HG02840 (cell line): ENCODE results near the gene USP6NL.
"Not testable (repeated sequence)": the region's sequence is repeated elsewhere in the genome, so short reads cannot be mapped to it uniquely, and the experiment has no call there.

ENCODE experiments used
- ATAC-seq: cut with Tn5 transposase; IDR thresholded peaks from one replicate; pipeline ENCODE4 v1.9.1; 2021; ENCODE audit warnings: mild to moderate bottlenecking, moderate library complexity, moderate number of reproducible peaks; ENCODE audit not compliant: unreplicated experiment, low FRiP score

The USP6NL gene

DNA sequence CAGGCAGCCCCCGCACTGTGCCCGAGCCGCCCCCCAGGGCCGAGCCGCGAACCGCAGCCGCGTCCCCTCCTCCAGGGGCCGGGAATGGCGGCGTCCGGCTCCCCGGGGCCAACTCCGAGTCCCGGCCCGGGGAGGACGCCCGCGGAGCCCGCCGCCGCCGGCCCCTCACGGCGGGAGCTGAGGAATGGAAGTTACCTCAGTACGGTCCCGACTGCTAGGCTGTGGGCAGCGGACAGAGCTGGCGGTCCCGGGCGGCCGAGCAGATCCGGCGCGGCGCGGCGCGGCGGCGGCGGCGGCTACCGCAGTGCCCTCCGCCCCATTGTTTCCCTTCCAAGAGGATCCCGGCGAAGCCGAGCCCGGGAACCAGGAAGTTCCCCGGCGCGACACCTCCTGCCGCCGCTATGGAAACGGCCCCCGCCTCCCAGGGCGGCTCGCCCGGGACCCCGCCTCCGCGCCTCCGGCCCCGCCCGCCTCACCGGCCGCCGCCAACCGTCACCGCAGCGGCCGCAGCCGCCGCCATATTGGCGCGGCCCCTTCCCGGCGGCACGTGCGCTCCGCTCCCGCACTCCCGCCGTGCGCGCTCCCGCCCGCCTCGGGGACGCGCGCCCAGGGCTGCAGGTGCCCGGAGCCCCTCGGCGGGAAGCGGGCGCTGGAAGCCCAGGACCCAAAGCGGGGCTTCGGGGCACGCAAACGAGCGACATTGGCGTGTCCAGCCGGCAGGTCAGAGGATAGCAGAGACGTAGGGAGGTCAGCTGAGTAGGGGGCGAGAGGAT is at the start of gene USP6NL:
Gene USP6NL (minus strand): TSS at position 403 of the 773 bp plus-strand sequence. CDS start 14,016 bp downstream, outside the sequence.
- peak; percentile 60 for ATAC-seq

DNA sequence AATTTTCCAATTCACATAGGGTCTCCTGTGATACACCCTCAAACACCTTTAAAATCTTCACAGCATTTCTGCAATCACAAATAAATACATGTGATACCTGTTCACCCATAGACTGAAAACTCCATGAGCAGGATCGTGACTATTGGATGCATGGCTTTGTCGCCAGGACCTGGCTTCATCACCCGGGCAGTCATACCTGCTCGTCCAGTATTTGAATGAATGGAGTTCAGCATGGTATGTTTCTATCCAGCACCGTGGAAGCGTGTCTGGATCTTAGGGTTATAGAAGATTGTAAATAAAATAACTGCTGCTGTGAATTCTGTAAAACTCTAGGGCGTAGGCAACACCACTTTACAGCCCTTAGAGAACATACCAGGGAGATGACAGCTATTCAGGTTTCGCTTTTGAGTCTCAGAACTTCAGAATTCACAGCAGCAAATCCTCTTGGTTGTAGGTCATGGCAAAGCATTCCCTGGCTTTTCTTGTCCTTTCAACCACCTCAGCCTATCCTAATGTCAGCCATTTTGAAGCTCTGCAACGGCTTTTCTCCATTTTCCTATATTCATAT is 47.4 kb upstream of the USP6NL start:
- no peak for ATAC-seq

DNA sequence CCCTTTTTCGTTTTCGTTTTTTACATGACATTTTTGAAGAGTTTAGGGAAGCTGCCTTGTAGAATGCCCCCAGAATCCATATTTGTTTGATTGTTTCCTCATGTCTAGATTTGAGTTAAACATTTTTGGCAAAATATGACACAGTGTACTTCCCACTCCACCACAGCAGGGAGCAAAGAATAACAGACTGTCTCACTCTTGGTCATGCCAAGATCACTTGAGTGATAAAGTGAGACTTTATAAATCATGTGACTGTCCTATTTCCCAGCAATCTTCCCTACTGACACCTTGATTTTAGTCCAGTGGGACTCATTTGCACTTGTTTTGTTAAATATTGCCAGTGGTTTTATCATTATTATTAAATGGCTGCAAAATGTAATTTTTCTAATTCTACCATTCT is 44.4 kb upstream of the USP6NL start:
- no peak for ATAC-seq

DNA sequence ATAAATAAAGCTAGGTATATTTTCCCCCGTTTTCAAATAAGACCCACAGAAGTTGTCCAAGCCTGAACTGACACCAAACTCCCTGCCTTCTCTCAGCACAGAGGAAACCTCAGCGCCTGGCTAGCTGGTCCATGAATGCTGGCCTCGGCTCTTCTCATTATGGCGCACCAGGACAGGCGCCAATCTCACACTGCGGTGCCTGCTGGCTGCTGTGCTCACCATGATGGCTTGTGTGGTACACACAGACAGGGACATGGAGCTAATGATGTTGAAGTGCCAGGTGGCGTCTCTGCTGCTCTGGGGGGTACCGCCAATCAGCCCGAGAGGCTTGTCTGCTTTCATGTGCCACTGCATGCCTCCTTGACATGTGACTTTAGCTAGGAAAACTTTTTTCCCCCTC is 43.2 kb upstream of the USP6NL start:
- ATAC-seq = no peak

DNA sequence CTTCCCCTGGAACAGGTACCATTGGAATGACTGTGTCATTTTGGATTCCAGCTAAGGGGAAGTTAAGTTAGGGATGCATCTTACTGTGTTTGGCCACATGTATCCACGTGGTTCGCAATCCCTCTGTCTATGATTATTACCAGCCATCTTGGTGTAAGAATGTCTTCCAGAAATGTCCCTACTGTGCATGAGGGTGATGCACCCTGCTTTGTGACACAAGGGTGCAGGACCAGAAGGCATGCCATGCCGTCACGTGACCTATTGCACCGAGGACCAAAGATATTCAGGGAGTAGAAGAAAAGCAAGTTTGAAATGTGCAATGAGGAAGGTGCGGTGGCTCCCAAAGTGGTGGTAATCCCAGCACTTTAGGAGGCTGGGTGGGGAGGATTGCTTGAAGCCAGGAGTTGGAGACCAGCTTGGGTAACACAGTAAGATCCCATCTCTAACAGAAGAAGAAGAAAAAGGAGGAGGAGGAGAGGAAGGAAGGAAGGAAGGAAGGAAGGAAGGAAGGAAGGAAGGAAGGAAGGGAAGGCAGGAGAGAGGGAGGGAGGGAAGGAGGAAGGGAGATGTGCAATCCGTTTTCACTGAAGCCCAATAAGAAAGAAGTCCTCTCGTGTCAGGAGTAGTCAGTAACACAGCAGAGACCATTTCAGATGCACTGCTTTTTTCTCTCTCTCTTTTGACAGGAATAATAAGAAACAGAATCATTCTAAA is 42.5 kb upstream of the USP6NL start:
- no peak for ATAC-seq

DNA sequence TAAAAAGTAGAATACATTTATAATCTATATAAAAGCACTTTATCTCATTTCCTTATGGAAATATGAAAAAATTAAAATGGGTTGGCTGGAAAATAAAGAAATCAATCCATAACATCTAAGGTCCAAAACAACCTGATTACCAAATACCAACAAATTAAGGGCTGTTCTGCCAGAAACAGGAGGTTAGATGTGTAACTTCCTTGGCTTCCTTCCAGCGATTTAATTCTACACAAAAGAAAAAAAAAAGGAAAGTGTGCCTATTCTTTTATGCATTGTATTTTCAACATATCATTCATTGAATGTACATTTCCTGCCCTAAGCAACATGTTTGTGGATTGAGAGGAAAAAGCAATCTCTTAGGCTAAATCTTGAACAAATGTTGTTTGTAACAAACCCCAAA is 36.2 kb upstream of the USP6NL start:
- ATAC-seq = no peak

DNA sequence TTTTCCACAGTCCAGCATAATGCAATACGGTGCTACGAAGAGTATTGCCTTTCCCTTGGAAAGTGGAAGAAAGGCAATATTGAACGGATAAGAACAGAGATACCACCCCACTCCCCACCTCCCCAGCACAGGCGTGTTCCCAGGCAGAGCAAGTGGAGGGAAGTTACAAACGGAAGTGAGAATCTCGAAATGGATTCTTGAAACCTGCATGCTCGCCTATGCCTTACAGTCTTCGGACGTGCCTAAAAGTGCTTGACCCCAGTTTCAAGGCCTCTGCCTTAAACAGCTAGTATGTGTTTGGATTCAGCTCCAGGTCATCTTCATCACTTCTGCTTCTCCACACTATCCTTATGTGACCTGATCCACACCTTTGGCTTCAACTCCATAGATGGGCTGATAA is 35.0 kb upstream of the USP6NL start:
- ATAC-seq = no peak

DNA sequence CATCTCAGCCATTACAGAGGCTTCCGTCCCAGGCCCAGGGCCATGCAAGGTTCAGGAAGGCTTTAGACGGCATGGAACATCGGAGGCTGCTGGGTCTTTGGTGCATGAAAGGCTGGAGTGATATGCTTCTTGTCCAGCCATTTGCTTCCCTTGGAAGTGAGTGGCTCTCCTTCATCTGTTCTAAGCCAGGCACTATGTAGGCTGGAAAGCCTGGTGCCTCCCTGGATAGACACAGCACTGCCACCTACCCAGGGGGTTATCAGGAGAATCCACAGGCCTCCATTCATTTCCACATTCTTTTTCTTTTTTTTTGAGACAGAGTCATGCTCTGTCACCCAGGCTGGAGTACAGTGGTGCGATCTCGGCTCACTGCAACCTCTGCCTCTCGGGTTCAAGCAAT is 31.6 kb upstream of the USP6NL start:
- no peak for ATAC-seq

DNA sequence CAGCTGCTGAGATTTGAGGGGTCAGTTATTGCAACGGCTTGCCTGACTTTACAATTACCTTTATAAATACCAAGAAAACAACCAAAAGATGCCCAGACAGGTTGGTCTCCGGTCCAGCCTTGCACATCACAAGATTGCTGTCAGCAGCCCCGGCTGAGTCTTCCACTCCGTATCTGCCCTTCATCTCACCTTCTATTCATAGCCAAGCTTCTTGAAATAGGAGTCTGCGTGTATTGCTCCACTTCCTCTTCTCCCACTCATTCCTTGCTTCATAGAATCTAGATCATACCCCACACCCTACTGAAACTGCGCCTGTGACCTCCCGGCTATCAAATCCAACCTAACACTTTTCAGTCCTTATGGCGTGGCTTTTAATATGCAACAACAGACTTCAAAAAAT is 31.1 kb upstream of the USP6NL start:
- ATAC-seq = no peak

DNA sequence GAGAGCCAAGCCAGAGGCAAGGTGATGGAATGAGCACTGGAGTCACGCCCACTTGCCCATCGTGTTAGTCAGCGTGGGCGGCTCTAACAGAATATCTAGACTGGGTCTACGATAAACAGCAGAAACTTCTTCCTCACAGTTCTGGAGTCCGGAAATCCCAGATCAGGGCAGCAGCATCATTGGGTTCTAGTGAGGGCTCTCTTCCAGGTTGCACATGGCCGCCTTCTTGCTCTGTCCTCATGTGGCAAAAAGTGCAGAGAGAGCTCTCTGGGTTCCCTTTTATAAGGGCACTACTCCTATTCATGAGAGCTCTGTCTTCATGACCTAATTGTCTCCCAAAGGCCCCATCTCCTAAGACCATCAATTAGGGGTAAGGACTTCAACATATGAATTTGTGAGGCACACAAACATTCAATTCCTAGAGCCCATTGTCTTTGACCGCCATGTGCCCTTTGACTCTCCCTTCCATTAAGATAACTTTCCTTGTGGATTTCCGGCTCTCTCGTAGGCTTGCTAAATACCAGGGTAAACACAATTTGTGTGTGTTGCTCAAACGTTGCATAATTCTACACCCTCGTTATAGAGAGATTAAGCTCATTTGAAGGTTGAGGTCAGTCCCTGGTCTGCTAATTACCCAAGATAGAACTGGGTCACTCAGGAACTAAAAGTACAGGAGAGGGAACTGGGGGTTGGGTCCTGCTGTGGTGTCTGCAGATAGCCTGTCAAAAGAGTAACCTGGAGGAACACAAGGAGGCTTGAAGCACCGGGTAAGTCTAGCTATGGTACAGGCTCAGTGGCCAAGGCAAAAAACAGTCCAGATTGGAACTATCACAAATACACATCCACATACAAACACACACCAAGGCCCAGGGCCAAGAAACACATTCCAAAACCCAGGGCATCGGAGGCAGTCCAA is 28.7 kb upstream of the USP6NL start:
- no peak for ATAC-seq

DNA sequence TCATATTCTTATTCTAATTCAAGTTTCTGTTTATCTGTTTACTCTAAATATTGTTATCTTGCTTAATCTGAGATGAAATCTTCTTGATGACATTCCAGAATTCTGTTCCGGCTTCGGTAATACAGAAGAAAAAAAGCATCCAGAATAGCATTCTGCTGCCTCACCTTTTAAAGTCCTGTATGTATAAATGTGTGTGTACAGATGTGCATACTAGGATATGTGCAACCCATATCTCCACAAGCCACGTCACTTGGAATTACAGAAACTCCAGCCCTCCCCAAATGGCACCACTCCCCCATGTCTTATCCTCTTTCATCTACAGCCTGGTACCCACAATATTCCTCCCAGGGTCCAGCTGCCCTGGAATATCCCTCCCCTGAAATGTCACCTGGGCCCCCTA is 27.9 kb upstream of the USP6NL start:
- ATAC-seq = no peak

DNA sequence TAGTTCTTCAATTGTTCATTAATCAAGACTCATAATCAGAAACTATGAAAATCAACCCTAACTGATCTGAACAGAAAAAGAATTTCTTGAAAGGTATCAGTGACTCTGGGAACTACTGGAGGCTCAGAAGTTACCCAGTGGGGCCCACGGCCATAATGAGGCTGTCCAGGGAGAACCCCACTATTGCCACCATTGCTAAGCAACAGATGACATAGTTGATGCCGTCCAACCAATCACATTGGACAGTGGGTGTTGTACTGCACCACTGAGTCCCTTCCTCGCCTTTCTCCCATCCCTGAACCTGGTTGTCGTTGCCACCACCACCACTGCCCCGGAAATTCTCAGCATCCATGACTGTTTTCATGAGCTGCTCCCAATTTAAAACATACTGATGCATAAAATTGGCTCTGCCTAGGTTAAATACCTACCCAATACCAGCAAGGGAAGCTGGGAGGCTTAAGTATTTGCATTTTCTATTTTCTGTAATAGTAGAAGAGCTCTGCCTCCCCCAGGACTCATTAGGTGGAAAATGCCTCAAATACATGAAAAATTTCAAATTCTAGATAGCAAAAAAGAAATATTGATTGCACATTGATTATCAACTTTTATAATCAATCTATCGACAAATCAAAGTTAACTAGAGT is 26.7 kb upstream of the USP6NL start:
- no peak for ATAC-seq

DNA sequence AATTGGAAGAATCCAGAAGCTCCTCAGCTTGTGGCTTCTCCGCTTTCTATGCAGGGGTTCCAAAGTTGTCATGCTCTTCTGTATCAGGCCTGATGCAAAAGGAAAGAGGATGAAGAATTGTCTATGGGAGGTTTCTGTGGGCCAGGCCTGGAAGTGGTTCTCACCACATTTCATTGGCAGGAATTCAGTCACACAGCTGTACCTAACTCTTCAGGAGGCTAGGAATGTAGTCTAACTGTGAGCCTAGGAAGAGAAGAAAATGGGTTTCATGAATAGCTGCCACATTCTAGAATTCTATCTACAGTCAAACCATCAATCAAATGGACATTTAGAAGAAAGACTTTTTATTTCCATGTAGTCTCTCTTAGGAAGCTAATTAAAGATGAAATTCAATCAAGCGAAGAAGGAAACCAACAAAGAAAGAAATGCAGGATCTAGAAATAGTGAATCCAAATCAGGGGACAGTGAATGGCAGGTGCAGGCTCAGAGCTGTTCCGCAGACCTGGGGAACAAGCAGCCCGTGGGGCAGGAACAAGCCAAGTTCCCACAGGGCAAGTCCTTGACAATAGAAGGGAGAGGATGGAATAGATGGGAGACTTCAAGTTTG is 25.4 kb upstream of the USP6NL start:
- ATAC-seq = no peak

DNA sequence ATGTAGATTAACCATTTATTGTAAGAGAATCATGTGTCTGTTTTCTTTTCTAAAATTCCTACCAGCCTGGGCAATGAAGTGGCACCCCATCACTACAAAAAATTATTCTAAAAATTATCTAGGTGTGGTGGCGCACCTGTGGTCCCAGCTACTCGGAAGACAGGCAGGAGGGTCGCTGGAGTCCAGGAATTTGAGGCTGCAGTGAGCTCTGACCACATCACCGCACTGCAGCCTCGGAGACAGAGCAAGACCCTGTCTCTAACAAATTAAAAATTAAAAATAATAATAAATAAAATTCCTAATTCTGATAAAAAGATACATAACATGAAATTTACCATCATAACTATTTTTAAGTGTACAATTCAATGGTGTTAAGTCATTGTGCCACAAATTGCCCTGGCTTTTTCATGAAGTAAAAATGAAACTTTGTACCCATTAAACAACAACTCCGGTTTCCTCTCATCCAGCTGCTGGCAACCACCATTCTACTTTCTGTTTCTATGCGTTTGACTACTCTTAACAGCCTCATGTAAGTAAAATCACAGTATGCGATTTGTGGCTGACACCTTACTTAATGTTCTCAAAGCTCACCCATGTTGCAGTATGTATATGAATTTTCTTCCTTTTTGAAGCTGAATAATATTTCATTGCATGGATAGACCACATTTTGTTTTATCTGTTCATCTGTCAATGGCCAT is 20.6 kb upstream of the USP6NL start:
- ATAC-seq = peak; percentile 96

DNA sequence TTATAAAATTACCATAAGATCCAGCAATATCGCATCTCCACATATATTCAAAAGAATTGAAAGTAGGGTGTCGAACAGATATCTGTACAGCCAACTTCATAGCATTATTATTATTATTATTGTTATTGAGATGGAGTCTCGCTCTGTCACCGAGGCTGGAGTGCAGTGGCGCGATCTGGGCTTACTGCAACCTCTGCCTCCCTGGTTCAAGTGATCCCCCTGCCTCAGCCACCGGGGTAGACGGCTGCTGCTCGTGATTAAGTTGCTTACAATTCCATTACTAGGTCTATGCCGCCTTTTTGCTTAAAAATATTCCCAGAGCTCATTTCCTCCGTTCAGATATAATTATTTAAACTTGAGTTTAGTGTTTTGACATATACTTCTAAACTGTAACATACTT is 19.8 kb upstream of the USP6NL start:
- ATAC-seq = no peak

DNA sequence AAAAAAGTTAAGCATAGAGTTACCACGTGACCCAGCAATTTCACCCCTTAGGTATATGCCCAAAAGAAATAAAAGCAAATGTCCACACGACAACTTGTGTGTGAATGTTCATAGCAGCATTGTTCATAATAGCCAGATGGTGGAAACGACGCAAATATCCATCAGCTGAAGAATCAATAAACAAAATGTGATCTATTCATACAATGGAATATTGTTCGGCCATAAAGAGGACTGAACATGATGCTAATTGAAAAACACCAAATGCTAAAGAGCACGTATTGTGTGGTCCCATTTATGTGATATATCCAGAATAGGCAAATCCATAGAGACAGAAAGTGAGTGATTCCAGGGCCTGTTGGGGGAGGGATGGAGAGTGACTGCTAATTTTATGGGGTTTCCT is 18.3 kb upstream of the USP6NL start:
- ATAC-seq = no peak

DNA sequence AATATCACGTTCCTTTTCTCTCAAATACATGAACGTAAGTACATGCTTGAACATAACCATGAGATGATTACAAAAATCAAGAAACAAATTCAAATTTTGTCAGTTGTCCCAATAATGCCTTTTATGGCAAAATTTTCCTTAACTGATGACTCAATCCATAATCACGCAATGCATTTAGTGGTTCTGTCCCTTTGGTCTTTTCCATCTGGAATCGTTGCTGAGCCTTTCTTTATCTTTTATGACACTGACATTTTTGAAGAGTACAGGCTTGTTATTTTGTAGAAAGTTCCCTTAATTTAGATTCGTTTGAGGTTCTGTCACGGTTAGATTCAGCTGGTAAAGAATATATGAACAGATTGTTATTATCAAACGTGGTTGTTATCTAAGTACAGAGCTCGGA is 16.5 kb upstream of the USP6NL start:
- not testable (repeated sequence) for ATAC-seq

DNA sequence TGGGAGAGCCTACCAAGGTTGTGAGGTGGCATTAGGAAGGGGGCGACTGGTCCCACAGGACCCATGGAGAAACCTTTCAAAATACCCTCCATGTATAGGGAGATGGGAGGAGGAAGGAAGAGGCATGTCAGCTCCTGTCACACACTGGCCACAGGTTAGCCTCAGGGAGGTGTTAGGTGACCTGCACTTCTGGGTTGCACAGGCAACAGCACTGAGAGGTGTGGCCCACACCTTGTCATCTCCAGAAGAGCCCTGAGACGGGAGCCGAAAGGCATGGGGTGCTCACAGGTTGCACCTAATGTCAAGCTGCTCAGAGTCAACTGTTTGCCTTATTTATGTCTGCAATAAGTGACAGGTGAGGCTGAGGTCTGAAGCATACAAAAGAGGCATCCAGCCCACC is 14.6 kb upstream of the USP6NL start:
- no peak for ATAC-seq

DNA sequence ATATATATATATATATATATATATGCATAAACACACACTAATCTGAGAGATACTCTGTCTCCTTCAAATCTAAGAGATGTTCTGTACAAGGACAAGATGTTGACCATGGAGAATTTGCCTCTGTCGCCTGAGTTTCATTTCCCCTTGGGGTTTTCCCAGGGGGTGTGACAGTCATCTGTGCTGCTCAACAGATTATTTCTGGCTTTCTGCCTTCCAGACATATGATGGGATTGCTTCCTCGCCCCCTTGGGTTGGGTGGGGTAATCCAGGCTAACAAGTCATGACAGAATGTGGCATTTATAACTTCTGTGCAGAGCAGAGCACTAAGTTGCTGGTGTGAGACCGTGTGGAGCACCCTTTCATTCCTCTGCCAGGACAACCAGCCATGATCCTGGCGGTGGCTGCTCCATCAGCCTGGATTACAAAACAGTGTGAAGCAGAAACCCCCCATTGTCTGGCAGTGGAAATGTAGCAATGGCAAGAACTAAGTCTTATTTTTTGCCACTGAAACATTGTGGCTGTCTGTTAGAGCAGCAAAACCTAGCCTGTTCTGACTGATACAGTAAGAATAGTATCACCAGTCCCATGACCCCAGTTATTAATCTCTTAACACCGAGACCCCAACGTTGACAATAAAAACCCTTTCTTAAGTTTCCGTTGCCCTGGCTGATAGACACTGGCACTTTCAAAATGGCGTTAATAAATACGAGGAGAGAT is 13.7 kb upstream of the USP6NL start:
- ATAC-seq = peak; percentile 76
